Measurements from ENCODE around the gene SPATA45.

DNA sequence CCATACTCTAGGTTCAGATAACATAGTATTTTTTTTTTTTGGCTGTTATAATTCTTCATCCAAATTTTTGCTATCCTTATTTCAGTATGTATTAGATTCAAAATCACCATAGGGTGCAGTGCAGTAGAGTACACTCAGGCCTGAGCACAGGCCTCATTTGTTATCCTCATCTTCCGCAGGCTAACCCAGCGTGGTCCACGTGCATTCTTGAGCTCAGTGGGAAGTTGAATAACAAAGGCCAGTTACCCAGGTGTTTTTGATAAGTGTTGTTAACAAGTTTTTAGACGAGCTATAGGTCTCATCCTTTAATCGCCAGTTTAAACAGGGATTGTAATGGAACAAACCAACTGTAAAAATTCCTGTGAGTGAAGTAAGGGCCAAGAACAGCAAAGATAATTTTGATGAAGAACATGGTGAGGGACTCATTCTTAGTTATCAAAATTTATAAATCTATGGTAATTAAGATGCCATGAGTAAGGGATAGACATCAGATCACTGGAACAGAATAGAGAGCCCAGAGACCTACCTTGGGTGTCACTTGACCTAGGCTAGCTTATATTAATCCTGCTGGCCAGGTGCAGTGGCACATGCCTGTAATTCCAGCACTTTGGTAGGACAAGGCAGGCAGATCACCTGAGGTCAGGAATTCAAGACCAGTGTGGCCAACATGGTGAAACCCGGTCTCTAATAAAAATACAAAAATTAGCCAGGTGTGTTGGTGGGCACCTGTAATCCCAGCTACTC, 32.7 kb upstream of the SPATA45 start:
- no peak for TF ChIP-seq CTCF (IDR thresholded peaks at IDR 0.05)
- no peak for TF ChIP-seq POLR2A (IDR thresholded peaks at IDR 0.05)
